GM12865 (cell line): Measurements from ENCODE around the gene CPEB4.

Experiments used
- DNase-seq: peaks from one replicate; pipeline ENCODE4 v3.0.0; 2010; ENCODE audit warnings: low read depth
- H3K4me3 ChIP-seq: 2 replicates; pipeline ENCODE4 v1.5.1; 2011; ENCODE audit warnings: mild to moderate bottlenecking, low read depth, low read length, control low read depth
- TF ChIP-seq, protein P1 (sequence below): IDR thresholded peaks from 2 replicates; pipeline ENCODE4 v1.5.1; 2011; ENCODE audit warnings: low read length, control low read depth, low read depth, inconsistent platforms; ENCODE audit not compliant: insufficient read depth; ENCODE audit errors: missing control alignments

The CPEB4 gene

GRCh38 chr5:173885475-173886010, 2.6 kb upstream of the CPEB4 start:
- H3K4me3 ChIP-seq, result no peak overlapping the region
- peak; percentile 51 for DNase-seq
- TF ChIP-seq, protein P1, sequence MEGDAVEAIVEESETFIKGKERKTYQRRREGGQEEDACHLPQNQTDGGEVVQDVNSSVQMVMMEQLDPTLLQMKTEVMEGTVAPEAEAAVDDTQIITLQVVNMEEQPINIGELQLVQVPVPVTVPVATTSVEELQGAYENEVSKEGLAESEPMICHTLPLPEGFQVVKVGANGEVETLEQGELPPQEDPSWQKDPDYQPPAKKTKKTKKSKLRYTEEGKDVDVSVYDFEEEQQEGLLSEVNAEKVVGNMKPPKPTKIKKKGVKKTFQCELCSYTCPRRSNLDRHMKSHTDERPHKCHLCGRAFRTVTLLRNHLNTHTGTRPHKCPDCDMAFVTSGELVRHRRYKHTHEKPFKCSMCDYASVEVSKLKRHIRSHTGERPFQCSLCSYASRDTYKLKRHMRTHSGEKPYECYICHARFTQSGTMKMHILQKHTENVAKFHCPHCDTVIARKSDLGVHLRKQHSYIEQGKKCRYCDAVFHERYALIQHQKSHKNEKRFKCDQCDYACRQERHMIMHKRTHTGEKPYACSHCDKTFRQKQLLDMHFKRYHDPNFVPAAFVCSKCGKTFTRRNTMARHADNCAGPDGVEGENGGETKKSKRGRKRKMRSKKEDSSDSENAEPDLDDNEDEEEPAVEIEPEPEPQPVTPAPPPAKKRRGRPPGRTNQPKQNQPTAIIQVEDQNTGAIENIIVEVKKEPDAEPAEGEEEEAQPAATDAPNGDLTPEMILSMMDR, result no peak

DNA sequence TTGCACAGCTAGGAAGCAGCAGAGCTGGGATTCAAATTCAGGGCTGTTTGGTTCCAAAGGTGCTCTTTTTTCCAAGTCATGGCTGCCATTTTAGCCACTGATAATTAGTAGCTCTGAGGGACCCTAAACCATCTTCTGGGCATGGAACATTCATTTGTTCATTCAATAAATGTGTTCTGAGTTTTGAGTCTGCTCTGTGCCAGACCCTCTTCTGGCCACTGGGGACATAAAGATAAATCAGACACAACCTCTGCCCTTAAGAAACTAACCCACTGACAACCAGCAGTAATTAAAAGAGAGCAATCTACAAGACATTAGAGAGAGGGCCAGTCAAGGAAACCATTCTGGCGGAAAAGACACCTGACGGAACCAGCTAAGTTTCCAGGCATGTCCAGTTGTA, 2.0 kb upstream of the CPEB4 start:
- no peak for DNase-seq
- H3K4me3 ChIP-seq, result no peak overlapping the region
- TF ChIP-seq, protein P1, result peak; percentile 2

DNA sequence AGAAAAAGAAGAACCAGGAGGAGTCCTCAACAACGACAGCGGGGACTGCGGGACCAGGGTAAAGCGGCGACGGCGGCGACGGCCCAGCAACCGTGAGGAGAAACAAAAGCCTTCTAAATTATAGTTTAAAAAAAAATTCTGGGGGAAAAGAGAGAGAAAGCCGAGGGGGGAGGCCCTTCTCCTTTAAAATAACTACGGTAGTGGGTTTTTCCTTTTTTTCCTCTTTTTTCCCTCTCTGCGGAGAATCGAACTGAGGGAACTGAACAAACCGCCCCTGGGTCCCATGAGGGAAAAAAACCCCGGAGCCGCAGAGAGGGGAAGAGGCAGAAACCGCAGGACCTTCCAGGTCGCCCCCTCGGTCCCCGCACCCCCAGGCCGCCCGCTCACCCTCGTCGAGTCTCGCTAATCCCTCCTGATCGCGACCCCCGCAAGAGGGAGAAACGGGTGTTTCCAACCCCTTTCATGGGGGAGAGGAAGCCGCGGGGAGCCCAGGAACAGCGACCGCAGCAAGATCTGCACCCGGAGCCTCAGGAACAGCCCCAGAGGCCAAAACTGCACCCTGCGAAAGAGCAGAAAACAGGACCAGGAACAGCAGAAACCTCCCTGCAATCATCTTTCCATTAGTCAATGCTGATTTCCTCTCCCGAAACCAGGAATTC, 453 bp downstream of the CPEB4 start:
- TF ChIP-seq, protein P1, result no peak
- DNase-seq, result no peak
- peak overlapping the region; percentile 90 for H3K4me3 ChIP-seq

GRCh38 chr5:173890195-173890991, 2.2 kb downstream of the CPEB4 start:
- TF ChIP-seq, protein P1, result no peak
- H3K4me3 ChIP-seq, result peak overlapping the region; percentile 90
- DNase-seq, result no peak

DNA sequence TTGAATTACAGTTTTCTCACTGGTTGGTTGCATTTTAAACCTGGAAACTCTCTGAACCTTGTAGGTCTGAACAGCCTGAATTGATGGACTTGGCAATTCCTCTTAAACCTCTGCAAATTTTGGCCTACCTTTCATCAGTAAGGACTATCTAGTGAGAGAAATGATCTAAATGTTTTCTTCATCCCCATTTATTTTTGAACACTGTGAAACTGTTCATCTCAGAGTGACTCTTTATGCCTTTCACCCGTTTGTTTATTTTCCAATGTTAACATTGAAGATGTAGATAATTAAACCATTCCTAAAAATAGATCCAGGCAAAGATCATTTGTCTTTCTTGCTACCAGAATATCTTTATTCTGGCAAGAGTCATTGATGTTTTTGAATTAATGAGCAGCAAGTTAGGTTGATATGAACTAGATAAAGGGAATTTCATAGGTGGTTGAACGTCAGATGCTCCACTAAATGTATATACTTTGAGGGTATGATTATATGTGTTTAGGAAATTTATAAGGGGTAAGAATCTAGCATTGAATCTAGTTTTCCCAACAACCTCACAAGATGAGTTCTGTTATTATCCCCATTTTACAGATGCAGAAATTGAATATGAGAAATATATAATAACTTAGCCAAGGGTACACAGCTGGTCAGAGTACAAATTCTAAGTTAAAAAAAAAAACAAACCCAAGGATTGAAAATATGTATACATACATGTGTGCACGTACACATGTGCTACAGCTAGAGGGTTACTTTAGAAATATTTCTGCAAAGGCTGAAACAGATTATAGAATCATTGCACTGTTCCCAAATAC, 3.4 kb downstream of the CPEB4 start:
- peak overlapping the region; percentile 62 for H3K4me3 ChIP-seq
- no peak for DNase-seq

GRCh38 chr5:173893192-173893561, 5.0 kb downstream of the CPEB4 start:
- DNase-seq, result no peak
- TF ChIP-seq, protein P1, result no peak
- peak overlapping the region; percentile 62 for H3K4me3 ChIP-seq

More for the DNA sequence above, 3.4 kb downstream of the CPEB4 start:
- TF ChIP-seq, protein P1, result no peak
